SK-N-SH treated with all-trans-retinoic acid at 6 μM for 48 hours (cell line): ENCODE measurements around the gene SERTAD1.

Experiments
- ATAC-seq: fragments of 200-7000 bp; cut with Tn5 transposase; 3 replicates; pipeline ENCODE4 v1.9.1; 2020; ENCODE audit warnings: mild to moderate bottlenecking, moderate library complexity
- ARNTL ChIP-seq: fragments of 450-650 bp; formaldehyde crosslinking; IDR thresholded peaks from 2 replicates; pipeline ENCODE4 v1.5.0; 2020; ENCODE audit warnings: low read depth, mild to moderate bottlenecking, moderate library complexity, borderline replicate concordance
- BACH2 ChIP-seq: fragments of 250-450 bp; sonication (Bioruptor Pico); IDR thresholded peaks from 2 replicates; pipeline ENCODE4 v1.9.0; 2021; ENCODE audit warnings: mild to moderate bottlenecking, borderline replicate concordance
- CSDC2 ChIP-seq: fragments of 250-450 bp; sonication (Bioruptor Pico); IDR thresholded peaks from 2 replicates; pipeline ENCODE4 v1.5.0; 2020; ENCODE audit warnings: mild to moderate bottlenecking, moderate library complexity
- ESRRG ChIP-seq: fragments of 250-450 bp; sonication (Bioruptor Pico); IDR thresholded peaks from 2 replicates; pipeline ENCODE4 v1.6.1; 2021; ENCODE audit warnings: mild to moderate bottlenecking
- GLIS3 ChIP-seq: fragments of 250-450 bp; sonication (Bioruptor Pico); IDR thresholded peaks from 2 replicates; pipeline ENCODE4 v1.5.0; 2020; ENCODE audit warnings: mild to moderate bottlenecking, moderate library complexity
- ISL1 ChIP-seq: fragments of 250-450 bp; sonication (Bioruptor Pico); IDR thresholded peaks from 2 replicates; pipeline ENCODE4 v2.1.2; 2022; ENCODE audit warnings: mild to moderate bottlenecking, moderate library complexity
- OSR1 ChIP-seq: fragments of 250-450 bp; sonication (Bioruptor Pico); IDR thresholded peaks from 2 replicates; pipeline ENCODE4 v1.8.0; 2022; ENCODE audit warnings: moderate library complexity, mild to moderate bottlenecking, inconsistent platforms
- PPARA ChIP-seq: fragments of 250-450 bp; sonication (Bioruptor Pico); IDR thresholded peaks from 2 replicates; pipeline ENCODE4 v1.5.0; 2020; ENCODE audit warnings: mild to moderate bottlenecking, borderline replicate concordance
- RARB ChIP-seq: fragments of 250-450 bp; sonication (Bioruptor Pico); IDR thresholded peaks from 2 replicates; pipeline ENCODE4 v1.8.0; 2021; ENCODE audit warnings: mild to moderate bottlenecking, moderate library complexity
- SNAI2 ChIP-seq: fragments of 250-450 bp; sonication (Bioruptor Pico); IDR thresholded peaks from 2 replicates; pipeline ENCODE4 v1.5.0; 2020; ENCODE audit warnings: mild to moderate bottlenecking, moderate library complexity
- TCF4 ChIP-seq: fragments of 250-450 bp; sonication (Bioruptor Pico); IDR thresholded peaks from 2 replicates; pipeline ENCODE4 v1.8.0; 2021; ENCODE audit warnings: mild to moderate bottlenecking, moderate library complexity, borderline replicate concordance
- TOX ChIP-seq: fragments of 250-450 bp; sonication (Bioruptor Pico); IDR thresholded peaks from 2 replicates; pipeline ENCODE4 v1.8.0; 2021; ENCODE audit warnings: mild to moderate bottlenecking, moderate library complexity, borderline replicate concordance
- ZC3H10 ChIP-seq: fragments of 250-450 bp; sonication (Bioruptor Pico); IDR thresholded peaks from 2 replicates; pipeline ENCODE4 v1.5.1; 2021; ENCODE audit warnings: mild to moderate bottlenecking, moderate library complexity
- ZFP3 ChIP-seq: fragments of 250-450 bp; sonication (Bioruptor Pico); IDR thresholded peaks from 2 replicates; pipeline ENCODE4 v1.5.0; 2020; ENCODE audit warnings: mild to moderate bottlenecking, moderate library complexity
- ZFP30 ChIP-seq: fragments of 450-650 bp; formaldehyde crosslinking; IDR thresholded peaks from 2 replicates; pipeline ENCODE4 v1.5.0; 2022; ENCODE audit warnings: mild to moderate bottlenecking, moderate library complexity
- ZNF70 ChIP-seq: fragments of 450-650 bp; formaldehyde crosslinking; IDR thresholded peaks from 2 replicates; pipeline ENCODE4 v1.5.0; 2020; ENCODE audit warnings: mild to moderate bottlenecking, moderate library complexity
- ZNF8 ChIP-seq: fragments of 450-650 bp; formaldehyde crosslinking; IDR thresholded peaks from 2 replicates; pipeline ENCODE4 v1.5.0; 2020; ENCODE audit warnings: mild to moderate bottlenecking, moderate library complexity
- TF ChIP-seq, protein P1 (sequence below): fragments of 250-450 bp; sonication (Bioruptor Pico); IDR thresholded peaks from 2 replicates; pipeline ENCODE4 v1.5.1; 2020; ENCODE audit warnings: low read depth, mild to moderate bottlenecking, moderate library complexity
- TF ChIP-seq, protein P2 (sequence below): fragments of 250-450 bp; sonication (Bioruptor Pico); IDR thresholded peaks from 2 replicates; pipeline ENCODE4 v1.5.1; 2021; ENCODE audit warnings: mild to moderate bottlenecking, moderate library complexity
- TF ChIP-seq, protein P3 (sequence below): fragments of 250-450 bp; sonication (Bioruptor Pico); IDR thresholded peaks from 2 replicates; pipeline ENCODE4 v1.8.0; 2020; ENCODE audit warnings: mild to moderate bottlenecking, moderate library complexity, borderline replicate concordance
- TF ChIP-seq, protein P4 (sequence below): fragments of 250-450 bp; sonication (Bioruptor Pico); IDR thresholded peaks from 2 replicates; pipeline ENCODE4 v1.5.0; 2020; ENCODE audit warnings: mild to moderate bottlenecking, moderate library complexity
- TF ChIP-seq, protein P5 (sequence below): fragments of 250-450 bp; sonication (Bioruptor Pico); IDR thresholded peaks from 2 replicates; pipeline ENCODE4 v1.8.0; 2021; ENCODE audit warnings: low read depth, mild to moderate bottlenecking, moderate library complexity, borderline replicate concordance

SERTAD1 gene

DNA sequence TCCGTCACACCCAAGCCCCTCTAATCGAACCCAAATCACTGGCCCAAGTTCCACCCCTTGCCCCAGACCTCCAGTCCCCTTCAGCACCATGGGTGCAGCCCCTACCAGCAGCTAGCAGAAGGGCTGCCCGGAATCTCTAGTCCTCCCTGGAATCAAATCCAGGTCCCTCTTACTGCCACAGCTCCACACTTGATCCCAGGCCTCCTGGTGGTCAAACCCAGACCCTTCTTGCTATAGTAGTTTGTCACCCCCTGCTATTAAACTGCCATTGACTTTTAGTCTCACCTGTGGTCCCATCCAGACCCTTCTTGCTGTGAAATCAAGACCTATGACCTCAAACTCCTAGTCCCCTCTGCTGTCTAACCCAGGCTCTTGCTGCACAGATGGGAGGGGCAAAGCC lies 44.5 kb downstream of the SERTAD1 start:
- ATAC-seq, result peak; percentile 17; the same call in 1 of the 3 replicates
- TF ChIP-seq SNAI2 (CRISPR knock-in tag), result no peak
- TF ChIP-seq, protein P1, sequence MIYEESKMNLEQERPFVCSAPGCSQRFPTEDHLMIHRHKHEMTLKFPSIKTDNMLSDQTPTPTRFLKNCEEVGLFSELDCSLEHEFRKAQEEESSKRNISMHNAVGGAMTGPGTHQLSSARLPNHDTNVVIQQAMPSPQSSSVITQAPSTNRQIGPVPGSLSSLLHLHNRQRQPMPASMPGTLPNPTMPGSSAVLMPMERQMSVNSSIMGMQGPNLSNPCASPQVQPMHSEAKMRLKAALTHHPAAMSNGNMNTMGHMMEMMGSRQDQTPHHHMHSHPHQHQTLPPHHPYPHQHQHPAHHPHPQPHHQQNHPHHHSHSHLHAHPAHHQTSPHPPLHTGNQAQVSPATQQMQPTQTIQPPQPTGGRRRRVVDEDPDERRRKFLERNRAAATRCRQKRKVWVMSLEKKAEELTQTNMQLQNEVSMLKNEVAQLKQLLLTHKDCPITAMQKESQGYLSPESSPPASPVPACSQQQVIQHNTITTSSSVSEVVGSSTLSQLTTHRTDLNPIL (CRISPR knock-in tag), result no peak
- TF ChIP-seq ARNTL, result no peak
- TF ChIP-seq, protein P2, sequence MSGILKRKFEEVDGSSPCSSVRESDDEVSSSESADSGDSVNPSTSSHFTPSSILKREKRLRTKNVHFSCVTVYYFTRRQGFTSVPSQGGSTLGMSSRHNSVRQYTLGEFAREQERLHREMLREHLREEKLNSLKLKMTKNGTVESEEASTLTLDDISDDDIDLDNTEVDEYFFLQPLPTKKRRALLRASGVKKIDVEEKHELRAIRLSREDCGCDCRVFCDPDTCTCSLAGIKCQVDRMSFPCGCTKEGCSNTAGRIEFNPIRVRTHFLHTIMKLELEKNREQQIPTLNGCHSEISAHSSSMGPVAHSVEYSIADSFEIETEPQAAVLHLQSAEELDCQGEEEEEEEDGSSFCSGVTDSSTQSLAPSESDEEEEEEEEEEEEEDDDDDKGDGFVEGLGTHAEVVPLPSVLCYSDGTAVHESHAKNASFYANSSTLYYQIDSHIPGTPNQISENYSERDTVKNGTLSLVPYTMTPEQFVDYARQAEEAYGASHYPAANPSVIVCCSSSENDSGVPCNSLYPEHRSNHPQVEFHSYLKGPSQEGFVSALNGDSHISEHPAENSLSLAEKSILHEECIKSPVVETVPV (CRISPR knock-in tag), result no peak
- TF ChIP-seq GLIS3 (CRISPR knock-in tag), result no peak
- no peak for TF ChIP-seq TCF4
- TF ChIP-seq ISL1, result no peak
- TF ChIP-seq, protein P3, sequence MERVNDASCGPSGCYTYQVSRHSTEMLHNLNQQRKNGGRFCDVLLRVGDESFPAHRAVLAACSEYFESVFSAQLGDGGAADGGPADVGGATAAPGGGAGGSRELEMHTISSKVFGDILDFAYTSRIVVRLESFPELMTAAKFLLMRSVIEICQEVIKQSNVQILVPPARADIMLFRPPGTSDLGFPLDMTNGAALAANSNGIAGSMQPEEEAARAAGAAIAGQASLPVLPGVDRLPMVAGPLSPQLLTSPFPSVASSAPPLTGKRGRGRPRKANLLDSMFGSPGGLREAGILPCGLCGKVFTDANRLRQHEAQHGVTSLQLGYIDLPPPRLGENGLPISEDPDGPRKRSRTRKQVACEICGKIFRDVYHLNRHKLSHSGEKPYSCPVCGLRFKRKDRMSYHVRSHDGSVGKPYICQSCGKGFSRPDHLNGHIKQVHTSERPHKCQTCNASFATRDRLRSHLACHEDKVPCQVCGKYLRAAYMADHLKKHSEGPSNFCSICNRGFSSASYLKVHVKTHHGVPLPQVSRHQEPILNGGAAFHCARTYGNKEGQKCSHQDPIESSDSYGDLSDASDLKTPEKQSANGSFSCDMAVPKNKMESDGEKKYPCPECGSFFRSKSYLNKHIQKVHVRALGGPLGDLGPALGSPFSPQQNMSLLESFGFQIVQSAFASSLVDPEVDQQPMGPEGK (CRISPR knock-in tag), result no peak
- no peak for TF ChIP-seq ZNF8 (CRISPR knock-in tag)
- TF ChIP-seq TOX, result no peak
- no peak for TF ChIP-seq ZFP3 (CRISPR knock-in tag)
- no peak for TF ChIP-seq PPARA (CRISPR knock-in tag)
- no peak for TF ChIP-seq ESRRG (CRISPR knock-in tag)
- TF ChIP-seq CSDC2 (CRISPR knock-in tag), result no peak
- TF ChIP-seq, protein P4, sequence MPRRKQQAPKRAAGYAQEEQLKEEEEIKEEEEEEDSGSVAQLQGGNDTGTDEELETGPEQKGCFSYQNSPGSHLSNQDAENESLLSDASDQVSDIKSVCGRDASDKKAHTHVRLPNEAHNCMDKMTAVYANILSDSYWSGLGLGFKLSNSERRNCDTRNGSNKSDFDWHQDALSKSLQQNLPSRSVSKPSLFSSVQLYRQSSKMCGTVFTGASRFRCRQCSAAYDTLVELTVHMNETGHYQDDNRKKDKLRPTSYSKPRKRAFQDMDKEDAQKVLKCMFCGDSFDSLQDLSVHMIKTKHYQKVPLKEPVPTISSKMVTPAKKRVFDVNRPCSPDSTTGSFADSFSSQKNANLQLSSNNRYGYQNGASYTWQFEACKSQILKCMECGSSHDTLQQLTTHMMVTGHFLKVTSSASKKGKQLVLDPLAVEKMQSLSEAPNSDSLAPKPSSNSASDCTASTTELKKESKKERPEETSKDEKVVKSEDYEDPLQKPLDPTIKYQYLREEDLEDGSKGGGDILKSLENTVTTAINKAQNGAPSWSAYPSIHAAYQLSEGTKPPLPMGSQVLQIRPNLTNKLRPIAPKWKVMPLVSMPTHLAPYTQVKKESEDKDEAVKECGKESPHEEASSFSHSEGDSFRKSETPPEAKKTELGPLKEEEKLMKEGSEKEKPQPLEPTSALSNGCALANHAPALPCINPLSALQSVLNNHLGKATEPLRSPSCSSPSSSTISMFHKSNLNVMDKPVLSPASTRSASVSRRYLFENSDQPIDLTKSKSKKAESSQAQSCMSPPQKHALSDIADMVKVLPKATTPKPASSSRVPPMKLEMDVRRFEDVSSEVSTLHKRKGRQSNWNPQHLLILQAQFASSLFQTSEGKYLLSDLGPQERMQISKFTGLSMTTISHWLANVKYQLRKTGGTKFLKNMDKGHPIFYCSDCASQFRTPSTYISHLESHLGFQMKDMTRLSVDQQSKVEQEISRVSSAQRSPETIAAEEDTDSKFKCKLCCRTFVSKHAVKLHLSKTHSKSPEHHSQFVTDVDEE (CRISPR knock-in tag), result no peak
- no peak for TF ChIP-seq ZFP30 (CRISPR knock-in tag)
- no peak for TF ChIP-seq ZC3H10 (CRISPR knock-in tag)
- no peak for TF ChIP-seq BACH2 (CRISPR knock-in tag)
- TF ChIP-seq, protein P5, sequence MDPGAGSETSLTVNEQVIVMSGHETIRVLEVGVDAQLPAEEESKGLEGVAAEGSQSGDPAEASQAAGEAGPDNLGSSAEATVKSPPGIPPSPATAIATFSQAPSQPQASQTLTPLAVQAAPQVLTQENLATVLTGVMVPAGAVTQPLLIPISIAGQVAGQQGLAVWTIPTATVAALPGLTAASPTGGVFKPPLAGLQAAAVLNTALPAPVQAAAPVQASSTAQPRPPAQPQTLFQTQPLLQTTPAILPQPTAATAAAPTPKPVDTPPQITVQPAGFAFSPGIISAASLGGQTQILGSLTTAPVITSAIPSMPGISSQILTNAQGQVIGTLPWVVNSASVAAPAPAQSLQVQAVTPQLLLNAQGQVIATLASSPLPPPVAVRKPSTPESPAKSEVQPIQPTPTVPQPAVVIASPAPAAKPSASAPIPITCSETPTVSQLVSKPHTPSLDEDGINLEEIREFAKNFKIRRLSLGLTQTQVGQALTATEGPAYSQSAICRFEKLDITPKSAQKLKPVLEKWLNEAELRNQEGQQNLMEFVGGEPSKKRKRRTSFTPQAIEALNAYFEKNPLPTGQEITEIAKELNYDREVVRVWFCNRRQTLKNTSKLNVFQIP (CRISPR knock-in tag), result no peak
- TF ChIP-seq RARB (CRISPR knock-in tag), result no peak

DNA sequence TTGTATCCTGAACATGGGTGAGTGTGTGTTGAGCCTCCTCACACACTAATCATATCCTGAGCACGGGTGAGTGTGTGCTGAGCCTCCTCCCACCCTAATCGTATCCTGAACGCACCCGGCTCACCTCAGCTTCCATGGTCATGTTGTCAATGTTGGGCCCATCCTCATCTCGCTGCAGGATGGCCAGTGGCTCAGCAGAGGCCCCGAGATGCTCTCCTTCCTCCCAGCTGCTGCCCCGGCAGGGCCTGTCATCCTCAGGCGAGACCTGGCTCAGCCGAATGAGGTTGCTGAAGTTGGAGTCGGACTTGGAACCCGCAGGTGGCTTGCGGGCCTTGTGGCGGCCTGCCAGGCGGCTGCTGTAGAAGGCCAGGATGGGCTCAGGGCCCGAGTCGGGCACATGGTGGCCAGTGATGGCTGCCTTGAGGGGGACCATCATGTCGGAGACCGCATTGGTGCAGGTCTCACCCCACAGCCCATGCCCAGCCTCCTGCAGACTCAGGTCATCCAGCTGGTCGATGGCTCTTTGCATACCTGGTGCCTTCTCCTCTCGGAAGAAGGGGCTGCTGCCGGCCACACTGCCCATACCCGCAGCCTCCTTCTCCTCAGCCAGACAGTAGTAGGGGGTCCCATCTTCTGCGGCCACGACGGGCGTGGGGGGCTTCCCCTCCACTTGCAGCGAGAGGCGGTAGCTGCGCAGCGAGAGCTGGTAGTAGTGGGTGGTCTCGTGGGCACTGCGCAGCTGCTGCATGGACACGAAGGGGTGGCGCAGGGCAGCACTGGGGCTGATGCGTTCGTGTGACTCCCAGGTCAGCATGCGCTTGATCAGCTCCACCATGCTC lies 45.4 kb downstream of the SERTAD1 start:
- ATAC-seq, result no peak
- TF ChIP-seq TOX (no peak), GLIS3 (CRISPR knock-in tag) (no peak), ESRRG (CRISPR knock-in tag) (no peak), ZFP3 (CRISPR knock-in tag) (no peak), BACH2 (CRISPR knock-in tag) (no peak), ISL1 (no peak), OSR1 (CRISPR knock-in tag) (no peak), ZNF70 (CRISPR knock-in tag) (no peak), ZFP30 (CRISPR knock-in tag) (no peak), ARNTL (no peak), ZC3H10 (CRISPR knock-in tag) (no peak), ZNF8 (CRISPR knock-in tag) (no peak), TCF4 (no peak)
- TF ChIP-seq, protein P4 (CRISPR knock-in tag), result no peak
- TF ChIP-seq, protein P2 (CRISPR knock-in tag), result no peak
- TF ChIP-seq, protein P1 (CRISPR knock-in tag), result no peak
